ENCODE measurements around the gene BEND6.

DNA sequence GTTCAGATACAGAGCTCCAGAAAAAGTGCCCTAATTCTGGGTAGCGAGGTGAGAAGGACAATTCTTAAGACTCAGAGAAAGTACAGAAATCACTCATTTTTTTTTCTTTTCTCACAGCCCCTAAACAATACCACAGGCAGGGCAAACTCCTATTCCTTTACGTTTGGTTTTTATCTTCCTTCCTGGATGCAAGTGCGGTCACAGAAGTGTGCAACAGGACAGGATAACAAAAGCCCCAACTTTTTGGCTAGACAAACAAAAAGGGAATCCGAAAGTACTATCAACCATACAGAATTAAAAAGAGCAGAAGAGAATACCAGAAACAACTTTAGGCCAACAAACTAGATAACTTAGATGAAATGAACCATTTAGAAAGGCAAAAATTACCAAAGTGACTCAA lies 18.4 kb upstream of the BEND6 start:
- TF ChIP-seq, protein P1, sequence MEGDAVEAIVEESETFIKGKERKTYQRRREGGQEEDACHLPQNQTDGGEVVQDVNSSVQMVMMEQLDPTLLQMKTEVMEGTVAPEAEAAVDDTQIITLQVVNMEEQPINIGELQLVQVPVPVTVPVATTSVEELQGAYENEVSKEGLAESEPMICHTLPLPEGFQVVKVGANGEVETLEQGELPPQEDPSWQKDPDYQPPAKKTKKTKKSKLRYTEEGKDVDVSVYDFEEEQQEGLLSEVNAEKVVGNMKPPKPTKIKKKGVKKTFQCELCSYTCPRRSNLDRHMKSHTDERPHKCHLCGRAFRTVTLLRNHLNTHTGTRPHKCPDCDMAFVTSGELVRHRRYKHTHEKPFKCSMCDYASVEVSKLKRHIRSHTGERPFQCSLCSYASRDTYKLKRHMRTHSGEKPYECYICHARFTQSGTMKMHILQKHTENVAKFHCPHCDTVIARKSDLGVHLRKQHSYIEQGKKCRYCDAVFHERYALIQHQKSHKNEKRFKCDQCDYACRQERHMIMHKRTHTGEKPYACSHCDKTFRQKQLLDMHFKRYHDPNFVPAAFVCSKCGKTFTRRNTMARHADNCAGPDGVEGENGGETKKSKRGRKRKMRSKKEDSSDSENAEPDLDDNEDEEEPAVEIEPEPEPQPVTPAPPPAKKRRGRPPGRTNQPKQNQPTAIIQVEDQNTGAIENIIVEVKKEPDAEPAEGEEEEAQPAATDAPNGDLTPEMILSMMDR (IDR thresholded peaks at IDR 0.05): no peak
- TF ChIP-seq EP300 (IDR thresholded peaks at IDR 0.05): no peak
